H1 (cell line): ENCODE results near the gene AKAP9.
"Not testable (repeated sequence)": the region's sequence is repeated elsewhere in the genome, so short reads cannot be mapped to it uniquely, and the experiment has no call there.

Experiments used
- PHF8 ChIP-seq: fragments of 200-600 bp; sonication (generic); conservative IDR thresholded peaks from 2 replicates; pipeline ENCODE4 v1.7.1; 2012; ENCODE audit warnings: low read depth, mild to moderate bottlenecking, inconsistent platforms, low read length, moderate library complexity
- RFX5 ChIP-seq: IDR thresholded peaks from 2 replicates; pipeline ENCODE4 v1.6.1; 2011; ENCODE audit warnings: low read depth, low read length, improper control_type of control experiment, borderline replicate concordance

- not testable (repeated sequence) for TF ChIP-seq PHF8, RFX5
Measured at GRCh38 chr7:91967513-91967912, 26.9 kb downstream of the AKAP9 start.
